ENCODE data around the gene ACADM. TPM values are rescaled to one million over a fixed set of nuclear protein-coding genes. Genes with fewer than 3 reads are reported as not detected.
"Not testable (repeated sequence)": the region's sequence is repeated elsewhere in the genome, so short reads cannot be mapped to it uniquely, and the experiment has no call there.

Gene ACADM
- total RNA-seq, result 39.8 TPM

DNA sequence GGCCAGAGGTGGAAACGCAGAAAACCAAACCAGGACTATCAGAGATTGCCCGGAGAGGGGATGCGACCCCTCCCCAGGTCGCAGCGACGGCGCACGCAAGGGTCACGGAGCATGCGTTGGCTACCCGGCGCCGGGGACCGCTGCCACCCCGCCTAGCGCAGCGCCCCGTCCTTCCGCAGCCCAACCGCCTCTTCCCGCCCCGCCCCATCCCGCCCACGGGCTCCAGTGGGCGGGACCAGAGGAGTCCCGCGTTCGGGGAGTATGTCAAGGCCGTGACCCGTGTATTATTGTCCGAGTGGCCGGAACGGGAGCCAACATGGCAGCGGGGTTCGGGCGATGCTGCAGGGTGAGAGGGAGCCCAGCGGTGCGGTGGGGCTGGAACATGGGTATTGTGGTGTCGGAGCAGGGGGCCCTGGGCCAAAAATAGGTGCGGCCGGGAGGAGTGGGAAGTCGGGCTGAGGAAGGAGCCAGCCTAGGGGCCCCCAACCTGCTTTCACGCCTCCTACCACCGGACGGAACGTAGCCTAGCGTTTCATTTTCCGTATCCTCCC lies at the start of gene ACADM:
Gene ACADM, plus strand, starts transcription at position 238 of the 551 bp plus-strand sequence. Its CDS starts 79 bp downstream, at position 317.
- ATAC-seq, result peak; percentile 95

DNA sequence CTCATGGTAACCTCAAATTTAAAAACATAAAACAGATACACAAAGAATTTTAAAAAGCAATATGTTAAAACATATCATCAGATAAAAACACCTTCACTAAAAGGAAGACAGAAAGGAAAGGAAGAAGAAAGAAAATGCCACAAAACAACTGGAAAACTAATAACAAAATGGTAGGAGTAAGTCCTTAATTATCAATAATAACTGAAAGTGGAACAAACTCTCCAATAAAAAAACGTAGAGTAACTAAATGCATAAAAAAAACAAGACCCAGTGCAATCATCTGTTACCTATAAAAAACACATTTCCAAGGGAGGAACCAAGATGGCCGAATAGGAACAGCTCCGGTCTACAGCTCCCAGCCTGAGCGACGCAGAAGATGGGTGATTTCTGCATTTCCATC lies 47.1 kb upstream of the ACADM start:
- ATAC-seq, result no peak

DNA sequence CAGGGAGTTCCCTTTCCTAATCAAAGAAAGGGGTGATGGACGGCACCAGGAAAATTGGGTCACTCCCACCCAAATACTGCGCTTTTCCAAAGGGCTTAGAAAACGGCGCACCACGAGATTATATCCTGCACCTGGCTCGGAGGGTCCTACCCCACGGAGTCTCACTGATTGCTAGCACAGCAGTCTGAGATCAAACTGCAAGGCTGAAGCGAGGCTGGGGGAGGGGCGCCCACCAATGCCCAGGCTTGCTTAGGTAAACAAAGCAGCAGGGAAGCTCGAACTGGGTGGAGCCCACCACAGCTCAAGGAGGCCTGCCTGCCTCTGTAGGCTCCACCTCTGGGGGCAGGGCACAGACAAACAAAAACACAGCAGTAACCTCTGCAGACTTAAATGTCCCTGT lies 46.5 kb upstream of the ACADM start:
- not testable (repeated sequence) for ATAC-seq

DNA sequence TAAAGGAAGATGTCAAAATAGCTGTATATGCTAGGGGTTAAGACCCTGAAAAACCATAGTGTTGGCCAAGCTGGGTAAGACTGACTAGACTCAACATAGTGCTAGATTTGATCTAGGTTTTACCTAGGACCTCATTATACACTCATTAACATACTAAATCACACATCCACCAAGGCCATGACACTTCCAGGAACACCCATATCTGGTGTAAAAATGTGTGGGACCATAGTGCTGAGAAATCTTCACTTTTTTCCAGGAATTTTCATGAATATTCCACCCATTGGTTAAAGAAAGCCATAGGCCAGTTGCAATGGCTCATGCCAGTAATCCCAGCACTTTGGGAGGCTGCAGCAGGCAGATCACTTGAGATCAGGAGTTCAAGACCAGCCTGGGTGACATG lies 34.0 kb upstream of the ACADM start:
- no peak for ATAC-seq

DNA sequence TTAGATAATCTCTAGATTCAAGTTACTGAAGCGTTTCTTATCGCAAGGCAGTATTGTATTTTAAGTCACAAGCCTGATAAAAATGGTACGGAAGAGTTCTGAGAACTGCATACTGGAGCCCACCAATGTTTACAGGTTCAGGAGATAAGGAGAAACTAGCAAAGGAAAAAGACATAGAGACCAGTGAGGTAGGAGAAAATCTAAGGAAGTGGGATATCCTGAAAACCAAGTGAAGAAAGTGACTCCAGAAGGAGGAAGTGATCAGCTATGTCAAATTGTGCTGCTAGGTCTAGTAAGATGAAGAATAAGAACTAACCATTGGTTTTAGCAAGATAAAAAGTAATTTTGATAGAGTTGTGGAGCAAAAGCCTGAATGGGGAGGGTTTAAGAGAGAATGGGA lies 31.0 kb upstream of the ACADM start:
- no peak for ATAC-seq

DNA sequence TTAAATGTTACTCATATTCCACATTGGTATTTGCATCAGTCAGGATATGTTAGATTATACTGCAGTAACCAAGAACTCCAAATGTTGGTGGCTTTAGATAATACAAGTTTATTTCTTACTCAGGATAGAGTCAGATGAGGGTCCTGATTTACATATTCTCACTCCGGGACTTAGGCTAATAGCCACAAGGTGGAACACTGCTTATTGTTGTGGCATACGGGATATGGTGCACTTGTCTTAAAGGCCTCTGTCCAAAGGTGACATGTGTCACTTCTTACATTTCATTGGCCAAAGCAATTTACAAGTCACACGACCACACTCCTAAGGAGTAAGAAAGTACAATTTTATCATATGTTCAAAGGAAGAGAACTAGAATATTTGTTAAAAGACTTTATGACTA lies 28.5 kb upstream of the ACADM start:
- no peak for ATAC-seq

DNA sequence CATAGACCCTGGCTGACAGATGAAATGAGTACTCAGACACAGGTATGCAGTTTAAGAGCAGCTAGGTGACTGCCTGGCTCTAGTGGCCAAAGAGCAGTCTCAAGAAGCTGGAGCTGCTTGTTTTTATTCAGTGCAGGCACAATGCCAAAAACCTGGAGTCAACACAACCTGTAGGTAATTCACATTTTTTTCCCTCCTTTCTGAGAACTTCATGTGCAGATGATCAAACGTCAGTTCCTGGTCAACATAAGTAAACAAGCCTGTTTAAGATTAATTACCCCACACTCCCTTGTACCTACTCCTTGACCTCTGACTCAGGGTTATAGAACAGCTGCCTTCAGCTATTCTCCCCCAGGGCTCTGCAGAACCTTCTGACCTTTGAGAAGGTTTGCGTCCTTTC lies 17.3 kb upstream of the ACADM start:
- ATAC-seq, result peak; percentile 46

DNA sequence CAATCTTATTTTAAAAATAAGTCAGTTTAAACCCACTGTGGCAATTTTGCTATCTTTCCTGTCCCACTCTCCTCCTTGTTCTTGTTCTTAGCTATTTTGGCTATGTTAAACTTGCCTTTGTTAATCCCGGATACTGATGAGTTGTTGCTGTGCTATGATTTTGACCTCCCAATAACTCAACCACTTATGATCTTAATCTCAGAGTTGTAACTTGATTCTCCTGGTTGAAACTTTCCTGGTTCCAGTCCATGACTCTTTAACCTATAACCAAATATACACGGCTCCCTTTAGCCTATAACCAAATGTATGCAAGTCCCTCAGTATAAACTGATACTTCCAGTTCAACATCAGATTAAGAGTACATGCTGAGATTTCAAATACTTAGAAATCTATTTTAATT lies 15.6 kb upstream of the ACADM start:
- peak; percentile 67 for ATAC-seq

DNA sequence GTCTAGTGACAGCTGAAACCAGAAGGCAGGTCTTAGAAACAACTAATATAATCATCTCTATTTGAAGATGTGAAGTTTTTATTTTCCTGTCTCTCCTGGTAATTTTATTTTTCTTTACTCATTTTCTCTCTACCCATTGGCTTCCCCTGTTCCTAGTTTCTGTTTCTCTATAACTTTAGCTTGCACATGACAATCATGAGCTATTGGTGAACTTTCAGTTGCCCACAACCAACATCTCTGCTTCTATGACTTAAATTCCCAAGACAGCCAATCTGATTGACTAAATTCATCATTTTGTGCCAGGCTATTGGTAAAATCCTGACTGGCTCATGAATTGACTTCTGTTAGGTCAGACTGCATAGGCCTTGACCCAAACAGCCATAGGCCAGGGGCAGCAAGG lies 13.7 kb upstream of the ACADM start:
- ATAC-seq, result no peak

DNA sequence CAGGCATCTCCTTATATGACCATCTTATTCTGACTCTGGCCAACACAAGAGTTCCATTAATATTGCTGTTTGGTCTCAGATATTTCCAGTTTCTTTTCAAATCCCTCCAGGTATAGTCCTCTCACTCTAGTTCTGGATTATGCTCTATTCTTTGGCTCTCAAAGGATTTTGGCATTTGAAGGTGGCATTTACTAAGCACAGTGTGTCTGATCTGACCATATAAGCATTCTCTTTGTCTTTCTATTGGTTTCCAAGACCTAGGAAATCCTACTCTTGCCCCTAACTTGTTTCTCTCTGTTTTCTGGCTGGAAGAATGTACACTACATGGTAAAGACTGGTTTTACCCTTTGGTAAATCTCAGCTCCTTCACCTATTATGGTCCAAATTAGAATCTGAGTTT lies 12.7 kb upstream of the ACADM start:
- ATAC-seq, result no peak

DNA sequence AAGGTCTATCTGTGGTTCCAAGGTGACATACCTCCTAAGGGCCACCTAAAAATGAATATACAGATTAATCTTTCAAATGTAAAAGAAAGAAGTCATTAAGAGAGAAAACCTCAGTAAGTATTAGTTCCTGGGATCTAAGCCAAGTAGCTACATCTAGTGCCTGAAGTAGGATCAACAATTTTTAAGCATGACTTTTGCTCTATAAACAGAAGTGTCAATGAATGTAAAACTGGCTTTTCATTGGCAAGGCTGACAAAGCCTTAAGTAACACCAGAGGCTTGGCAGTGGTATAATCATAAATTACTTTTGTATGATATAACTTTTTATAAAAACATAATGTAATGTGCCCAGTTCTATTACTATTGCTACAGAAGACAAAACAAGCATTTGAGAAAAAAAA lies 12.2 kb upstream of the ACADM start:
- peak; percentile 62 for ATAC-seq

DNA sequence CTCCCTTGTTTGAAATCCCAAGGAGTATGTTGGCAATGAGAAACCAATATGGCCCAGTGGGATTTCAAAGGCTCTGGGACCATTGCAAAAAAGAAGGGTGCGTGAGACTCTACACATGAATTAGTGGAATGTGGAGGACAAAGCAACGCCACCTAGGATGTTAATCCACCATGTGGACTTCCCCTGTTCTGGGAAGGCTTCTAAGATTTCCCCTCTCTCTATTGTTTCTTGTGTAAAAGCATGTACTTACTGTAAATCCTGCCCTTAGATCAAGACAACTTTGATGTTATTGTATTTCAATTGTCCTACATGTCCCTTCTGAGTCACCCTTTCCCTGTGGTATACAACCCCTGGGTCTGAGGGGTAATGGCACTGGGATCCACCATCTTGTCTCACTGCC lies 4.7 kb upstream of the ACADM start:
- ATAC-seq, result no peak

DNA sequence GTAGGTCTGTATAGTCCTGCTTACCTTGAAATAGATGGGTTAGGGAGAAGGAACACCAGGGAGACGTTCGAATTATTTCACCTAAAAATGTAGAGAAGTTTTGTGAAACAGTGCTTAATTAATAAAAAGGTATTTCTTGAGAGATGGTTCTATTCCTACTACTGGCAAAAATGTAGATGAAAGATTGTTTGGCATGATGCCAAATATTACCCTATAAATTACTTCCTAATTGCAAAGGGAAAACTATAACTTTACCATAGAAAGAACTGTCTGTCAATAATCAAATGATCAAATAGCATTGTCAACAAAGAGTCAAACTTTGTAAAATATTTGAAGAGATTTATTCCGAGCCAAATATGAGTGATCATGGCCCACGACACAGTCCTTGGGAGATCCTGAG lies 4.2 kb upstream of the ACADM start:
- ATAC-seq, result no peak

DNA sequence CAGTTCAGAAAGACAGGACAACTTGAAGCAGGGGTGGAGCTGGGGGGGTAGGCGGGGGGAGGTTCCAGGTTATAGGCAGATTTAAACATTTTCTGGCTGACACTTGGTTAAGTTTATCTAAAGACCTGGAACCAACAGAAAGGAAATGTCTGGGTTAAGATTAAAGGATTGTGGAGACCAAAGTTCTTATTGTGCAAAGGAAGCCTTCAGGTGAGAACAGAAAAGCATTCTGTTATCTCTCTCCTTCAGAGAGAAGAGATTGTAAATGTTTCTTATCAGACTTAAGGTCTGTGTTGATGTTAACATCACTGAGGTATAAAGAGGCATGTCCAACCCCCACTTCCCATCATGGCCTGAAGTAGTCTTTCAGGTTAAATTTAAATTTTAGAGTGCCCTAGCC lies 3.7 kb upstream of the ACADM start:
- ATAC-seq, result no peak

DNA sequence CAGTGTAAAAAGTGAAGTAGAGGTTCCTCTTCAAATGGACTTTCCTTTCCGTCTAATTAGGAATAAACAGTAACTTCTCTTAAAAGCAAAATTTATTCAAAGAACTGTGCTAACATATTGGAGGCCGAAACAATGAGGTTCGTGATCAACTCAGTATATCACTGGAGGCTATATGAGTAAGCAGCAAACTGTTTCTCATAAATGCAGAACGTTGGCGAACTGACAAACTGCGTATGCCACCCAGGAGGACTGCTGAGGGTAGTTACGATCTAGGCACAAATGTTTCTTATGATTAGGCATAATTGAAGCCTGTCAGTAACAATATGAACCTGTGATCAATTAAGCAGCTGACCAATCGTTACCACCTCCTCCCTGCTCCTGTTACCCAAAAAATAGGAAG lies 2.3 kb upstream of the ACADM start:
- peak; percentile 35 for ATAC-seq

DNA sequence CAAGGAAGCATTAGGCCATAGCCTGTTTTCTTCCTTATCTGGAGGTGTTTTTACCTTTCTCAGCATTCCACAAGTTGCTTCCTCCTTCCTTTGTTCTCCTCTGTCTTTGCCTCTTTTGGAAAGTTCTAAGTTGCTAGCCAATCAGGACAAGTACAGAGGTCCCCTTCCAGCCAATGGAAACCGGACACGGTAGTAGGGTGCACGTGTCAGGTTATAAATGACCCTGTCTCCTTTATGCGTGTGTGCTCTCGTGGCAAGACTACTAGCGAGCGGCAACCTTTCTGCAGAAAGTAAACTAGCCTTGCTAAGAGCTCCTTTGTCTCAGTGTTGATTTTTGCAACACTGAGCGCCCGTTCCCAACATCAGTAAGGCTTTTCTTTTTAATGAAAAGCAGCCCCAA lies 1.5 kb upstream of the ACADM start:
- ATAC-seq, result peak; percentile 69

DNA sequence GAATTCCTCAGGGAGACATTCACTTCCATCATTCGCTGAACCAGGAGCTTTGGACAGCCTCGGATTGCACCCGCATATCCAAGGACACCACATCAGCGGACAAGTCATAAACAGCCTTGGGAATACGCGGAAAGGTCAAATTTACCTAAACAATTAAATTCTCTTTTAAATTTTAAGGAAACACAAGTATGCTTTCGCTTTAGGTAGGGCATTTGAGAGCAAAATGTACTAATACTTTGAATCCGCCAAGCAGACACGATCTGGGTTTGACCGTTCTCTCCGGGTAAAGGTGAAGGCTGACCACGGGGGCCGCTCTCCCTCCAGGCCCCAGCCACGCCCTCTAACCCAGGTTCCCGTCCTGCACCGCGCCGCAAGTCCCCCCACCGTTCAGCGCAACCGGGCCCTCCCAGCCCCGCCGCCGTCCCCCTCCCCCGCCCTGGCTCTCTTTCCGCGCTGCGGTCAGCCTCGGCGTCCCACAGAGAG lies 479 bp upstream of the ACADM start:
- peak; percentile 73 for ATAC-seq

DNA sequence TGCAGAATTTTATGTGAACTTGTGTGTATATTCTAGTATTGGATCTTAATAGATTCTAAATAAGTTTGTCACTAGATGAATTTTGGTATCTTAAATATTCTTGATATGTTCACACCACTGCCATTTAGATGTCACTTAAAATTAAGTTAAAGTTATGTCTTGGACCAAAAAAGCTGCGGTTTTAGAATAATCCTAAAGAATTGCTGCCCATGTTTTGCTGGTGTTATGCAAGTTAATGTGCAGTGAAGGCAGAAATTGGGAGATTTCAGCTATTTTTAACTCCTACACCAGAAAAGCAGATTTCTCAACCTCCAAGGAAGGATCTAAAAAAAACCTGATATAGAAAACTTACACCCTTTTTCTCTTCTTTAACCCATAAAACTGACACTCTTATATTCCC lies 757 bp downstream of the ACADM start:
- no peak for ATAC-seq

DNA sequence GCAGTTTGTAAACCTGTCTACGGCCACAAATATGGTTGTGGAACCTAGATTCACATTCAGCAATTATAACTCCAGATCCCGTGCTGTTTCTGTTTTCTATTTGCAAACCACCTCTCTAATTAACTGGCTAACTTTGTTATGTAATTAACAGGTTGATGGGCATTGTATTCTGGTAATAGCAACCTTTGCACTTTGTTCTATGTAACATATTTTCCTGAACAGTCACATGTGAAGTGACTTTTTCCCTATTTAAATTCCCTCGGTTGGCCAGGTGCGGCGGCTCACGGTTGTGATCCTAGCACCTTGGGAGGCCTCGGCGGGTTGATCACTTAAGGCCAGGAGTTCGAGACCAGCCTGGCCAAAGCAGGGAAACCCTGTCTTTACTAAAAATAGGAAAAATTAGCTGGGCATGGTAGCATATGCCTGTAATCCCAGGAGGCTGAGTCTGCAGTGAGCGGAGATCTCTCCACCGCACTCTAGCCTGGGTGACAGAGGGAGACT lies 1.4 kb downstream of the ACADM start:
- no peak for ATAC-seq

DNA sequence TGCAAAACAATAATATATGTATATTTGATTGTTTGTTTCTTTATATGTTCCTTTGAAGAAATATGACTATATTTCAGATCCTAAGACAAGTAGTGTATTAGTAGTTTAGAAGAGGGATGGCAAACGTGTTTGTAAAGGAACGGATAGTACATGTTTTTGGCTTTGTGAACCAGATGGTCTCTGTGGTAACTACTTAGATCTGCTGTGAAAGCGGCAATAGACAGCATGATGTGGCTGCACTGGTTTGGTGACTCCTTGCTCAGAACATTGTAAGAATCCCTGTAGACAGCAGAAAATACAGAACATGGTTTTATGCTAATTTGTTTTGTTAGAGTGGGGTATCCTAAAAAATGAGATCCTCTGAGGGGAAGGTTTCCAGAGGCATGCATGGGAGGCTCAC lies 3.1 kb downstream of the ACADM start:
- no peak for ATAC-seq

DNA sequence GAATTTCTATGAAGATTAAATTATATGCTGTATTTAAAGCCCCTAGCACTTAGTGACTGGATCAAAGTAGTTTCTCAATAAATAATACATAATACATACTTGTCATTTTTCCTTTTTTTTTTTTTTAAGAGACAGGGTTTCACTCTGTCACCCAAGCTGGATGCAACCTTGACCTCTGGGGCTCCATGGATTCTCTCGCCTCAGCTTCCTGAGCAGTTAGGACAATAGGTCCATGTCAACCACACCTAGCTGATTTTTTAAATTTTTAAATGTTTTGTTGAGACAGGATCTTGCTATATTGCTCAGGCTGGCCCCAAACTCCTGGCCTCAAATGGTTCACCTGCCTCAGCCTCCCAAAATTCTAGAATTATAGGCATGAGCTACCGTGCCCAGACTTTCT lies 5.9 kb downstream of the ACADM start:
- no peak for ATAC-seq

DNA sequence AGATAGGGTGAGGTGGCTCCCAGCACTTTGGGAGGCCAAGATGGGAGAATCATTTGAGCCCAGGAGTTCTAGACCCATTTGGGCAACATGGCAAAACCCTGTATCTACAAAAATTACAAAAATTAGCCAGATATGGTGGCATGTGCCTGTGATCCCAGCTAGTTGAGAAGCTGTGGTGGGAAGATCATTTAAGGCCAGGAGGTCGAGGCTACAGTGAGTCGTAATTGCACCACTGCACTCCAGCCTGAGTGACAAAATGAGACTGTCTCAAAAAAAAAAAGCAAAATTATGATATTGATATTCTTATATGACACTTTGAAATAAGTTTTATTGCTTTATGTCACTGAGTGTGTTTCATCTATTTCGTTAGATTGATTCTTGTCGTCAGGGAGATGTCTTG lies 7.4 kb downstream of the ACADM start:
- ATAC-seq, result no peak

DNA sequence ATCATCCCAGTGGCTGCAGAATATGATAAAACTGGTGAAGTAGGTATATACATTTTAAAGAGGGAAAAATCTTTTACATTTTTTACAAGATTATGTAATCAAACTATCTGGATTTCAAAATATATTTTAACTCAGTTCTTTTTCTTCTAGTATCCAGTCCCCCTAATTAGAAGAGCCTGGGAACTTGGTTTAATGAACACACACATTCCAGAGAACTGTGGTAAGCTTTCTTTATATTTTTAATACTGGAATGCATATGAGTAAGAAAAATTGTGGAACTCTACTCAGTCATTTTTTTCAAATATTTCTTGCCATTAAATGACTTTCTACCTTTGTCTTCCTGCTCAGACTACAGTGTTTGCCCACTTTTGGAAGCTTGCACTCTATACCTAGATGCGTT lies 8.2 kb downstream of the ACADM start:
- ATAC-seq, result no peak

DNA sequence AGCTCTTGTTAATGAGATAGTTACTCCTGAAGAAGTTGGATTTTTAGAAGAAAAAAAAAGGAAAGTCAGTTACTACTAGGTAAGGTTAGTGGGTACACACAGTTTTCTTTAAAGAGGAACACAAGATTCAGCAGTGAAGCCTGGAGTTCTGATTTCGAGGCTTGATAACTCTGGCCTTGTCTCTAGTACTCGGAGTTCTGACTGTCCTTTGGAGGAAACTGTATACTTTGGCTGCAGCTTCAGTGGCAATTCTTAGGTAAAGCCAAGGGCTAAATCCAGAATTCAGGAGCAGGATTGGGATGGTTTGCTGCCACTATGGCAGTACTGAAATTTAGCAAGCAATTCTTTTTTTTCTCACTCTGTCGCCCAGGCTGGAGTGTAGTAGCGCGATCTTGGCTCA lies 9.2 kb downstream of the ACADM start:
- no peak for ATAC-seq

DNA sequence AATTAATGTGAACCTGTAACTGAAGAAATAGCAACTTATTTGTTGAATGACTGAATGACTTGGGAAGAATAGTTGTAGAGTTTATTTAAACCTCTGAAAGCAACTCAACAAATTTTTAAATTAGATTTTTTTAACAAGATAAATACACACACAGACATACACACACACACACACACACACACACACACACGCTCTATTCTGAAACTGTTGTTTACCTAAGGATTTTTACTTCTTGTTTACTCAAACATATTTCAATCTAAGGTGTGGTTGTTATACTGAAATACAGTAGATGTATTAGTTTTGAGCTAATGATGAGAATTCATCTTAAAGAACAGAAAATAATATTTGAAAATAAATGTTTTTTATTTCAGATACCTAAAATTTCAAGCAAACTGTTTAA lies 11.5 kb downstream of the ACADM start:
- ATAC-seq, result no peak
